Skin of body (tissue), 2 donors: Measurements from ENCODE around the gene CDC42BPB. TPM values are rescaled to one million over a fixed set of nuclear protein-coding genes. Genes with fewer than 3 reads are reported as not detected.

Experiments used
- DNase-seq: peaks from one replicate; lab custom pipeline; 2025; lab: John Stamatoyannopoulos, UW
- total RNA-seq: library from RNA; depleted of rRNA; stranded (reverse); fragments of >200 nt; gene quantifications from one replicate; pipeline ENCODE4 v1.2.3, GENCODE V29; 2014

Gene CDC42BPB
- total RNA-seq, 1 donor from 2014 or later: 61.6 TPM

DNA sequence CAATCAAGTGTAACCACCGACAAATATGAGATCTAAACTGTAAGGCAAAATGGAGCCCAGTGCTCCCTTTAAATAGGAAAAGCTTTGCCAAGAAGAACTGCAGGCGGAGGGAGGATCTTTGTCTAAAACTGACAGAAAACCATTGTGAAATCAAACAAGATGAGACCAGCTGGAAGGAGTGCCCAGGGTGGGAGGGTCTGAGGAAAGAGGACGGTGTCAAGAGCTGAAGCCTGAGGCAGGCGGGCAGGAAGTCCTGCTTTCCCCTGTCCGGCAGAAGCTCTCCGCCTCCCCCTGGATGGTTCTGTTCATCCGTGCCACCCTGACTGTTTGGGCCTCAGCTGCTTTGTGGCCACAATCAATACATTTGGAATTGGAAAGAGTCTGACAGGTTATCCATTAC is 37.5 kb downstream of the CDC42BPB start:
- DNase-seq: peak; percentile 23

GRCh38 chr14:103019236-103019635 is 38.1 kb downstream of the CDC42BPB start:
- DNase-seq: no peak

DNA sequence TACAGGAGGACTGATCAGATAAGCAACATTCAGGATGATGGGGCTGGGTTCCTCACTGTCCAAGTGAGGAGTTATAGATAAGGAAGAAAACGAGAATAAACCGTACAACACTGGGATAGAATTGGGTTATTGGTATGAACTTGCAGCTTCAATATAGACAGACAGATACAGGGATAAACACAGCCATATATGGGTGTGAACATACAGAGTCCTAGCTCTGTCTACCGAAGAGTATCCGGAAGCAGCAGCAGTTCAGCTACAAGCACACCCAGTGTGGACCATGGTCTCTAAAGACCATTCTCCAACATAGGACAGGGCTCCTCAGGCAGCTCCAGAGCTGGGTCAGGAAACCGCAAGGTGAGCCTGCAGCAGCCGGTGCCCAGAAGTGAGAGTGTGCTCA is 40.8 kb downstream of the CDC42BPB start:
- no peak for DNase-seq

DNA sequence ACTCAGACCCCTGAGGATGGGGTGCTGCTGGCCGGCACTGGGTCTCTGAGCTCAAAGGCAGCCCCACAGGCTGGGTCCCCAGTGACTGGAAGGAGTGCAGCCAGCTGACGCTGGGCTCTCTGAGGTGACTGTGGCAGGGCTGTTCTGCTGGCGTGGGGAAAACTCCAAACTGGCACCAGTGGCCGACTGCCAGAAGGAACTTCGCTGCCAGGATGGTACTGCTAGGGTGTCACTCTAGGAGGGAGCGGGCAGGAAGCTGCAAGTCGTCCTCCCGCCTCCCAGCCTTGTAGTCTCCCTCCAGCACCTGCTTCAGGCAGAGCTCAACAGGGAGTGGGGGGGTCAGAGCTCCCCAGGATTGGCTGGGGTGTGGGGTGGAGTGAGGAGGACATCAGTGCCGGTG is 41.3 kb downstream of the CDC42BPB start:
- no peak for DNase-seq

GRCh38 chr14:103015426-103015825 is 41.9 kb downstream of the CDC42BPB start:
- DNase-seq: no peak

- peak; percentile 5 for DNase-seq
These were observed 42.7 kb downstream of the CDC42BPB start for GRCh38 chr14:103014466-103015228.

DNA sequence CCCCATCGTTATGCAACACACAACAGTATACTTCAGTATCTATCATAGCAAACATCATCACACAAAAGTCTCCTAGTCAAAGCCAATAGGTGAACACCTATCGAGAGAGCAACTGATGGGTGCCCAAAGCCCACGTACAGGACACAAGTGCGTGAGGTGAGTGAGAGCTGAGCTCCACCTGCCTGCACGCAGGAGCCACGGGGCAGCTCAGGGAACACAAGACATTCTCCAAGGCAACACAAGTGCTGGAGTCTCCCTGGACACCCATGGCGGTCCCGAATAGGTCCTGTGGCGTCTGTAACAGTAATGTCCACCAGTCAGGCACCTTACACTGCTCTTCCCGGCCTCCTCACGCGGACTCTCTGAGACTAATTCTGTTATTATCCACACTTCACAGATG is 44.3 kb downstream of the CDC42BPB start:
- no peak for DNase-seq

GRCh38 chr14:103009559-103009958 is 47.8 kb downstream of the CDC42BPB start:
- DNase-seq: no peak

- DNase-seq: no peak
These were observed 48.5 kb downstream of the CDC42BPB start for GRCh38 chr14:103008768-103009357.

DNA sequence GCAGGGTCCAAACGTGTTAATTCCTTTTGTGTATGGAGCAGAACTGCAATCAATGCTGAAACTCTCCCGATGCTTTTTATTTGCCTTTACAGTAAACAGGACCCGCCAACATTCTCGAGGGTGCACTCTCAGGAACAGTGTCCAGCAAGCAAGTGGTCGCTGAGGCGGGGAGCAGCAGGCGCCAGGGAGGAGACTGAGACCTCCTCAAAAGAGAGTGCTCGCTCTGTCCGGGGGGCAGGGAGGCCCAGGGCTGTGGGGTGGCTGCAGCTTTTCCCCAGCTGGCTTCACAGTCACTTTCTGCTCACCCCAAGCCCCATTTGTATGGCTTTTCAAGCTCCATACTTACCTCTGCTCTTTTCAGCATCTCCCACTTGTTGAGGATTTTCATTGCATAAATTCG is 49.2 kb downstream of the CDC42BPB start:
- no peak for DNase-seq

DNA sequence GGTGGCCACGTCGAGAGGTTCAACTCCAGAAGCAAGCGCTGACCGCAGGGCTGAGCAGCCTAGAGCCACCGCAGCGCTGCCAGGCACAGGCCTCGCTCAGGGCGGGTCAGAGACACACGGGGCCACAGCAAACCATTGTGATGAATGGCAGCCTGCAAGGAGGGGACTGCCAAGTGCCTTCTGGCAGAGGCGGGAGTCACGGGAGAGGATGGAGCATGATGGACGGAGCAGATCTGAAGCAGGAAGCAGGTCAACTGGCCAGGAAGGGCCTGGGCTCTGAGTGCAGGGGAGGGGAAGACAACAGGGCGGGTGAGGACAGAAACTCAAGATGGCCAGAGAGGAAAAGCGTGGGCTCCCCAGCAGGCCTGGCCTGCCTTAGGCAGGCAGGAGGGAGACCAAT is 49.8 kb downstream of the CDC42BPB start:
- DNase-seq: no peak

GRCh38 chr14:103006991-103007520 is 50.3 kb downstream of the CDC42BPB start:
- DNase-seq: no peak

GRCh38 chr14:103006106-103006505 is 51.2 kb downstream of the CDC42BPB start:
- DNase-seq: no peak

DNA sequence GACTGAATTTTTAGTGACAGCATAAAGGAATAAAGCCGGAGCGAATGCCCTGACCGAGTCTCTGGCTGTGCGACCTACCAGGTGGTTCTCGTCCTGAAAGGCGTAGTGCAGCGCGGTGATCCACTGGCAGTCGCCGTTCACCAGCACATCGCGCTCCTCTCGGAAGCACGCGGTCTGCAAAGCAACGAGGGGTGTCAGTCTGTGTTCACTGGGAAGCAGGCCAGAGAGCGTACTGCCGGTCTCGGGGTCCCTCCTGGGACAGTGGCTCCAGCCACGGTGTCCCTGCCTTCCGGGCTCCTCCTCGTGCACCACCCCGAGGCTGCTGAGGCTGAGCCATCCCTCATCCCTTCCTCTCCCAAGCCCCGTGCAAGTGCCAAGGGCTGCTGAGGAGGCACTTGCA is 53.5 kb downstream of the CDC42BPB start:
- DNase-seq: no peak

DNA sequence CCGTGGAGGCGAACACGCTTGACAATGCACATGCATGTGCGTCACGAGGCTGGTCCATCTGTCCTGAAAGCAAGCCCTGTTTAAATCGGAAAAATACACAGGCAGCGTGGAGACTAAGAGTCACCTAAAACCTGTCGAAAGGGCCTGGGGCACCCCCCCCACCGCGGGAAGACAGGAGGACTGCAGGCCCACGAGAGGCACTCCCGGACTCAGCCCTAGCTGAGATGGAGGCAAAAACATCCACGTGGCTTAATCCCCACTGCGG is 54.1 kb downstream of the CDC42BPB start:
- DNase-seq: no peak

GRCh38 chr14:103002578-103003350 is 54.6 kb downstream of the CDC42BPB start:
- DNase-seq: no peak

- no peak for DNase-seq
These were observed 55.5 kb downstream of the CDC42BPB start for GRCh38 chr14:103001651-103002396.

DNA sequence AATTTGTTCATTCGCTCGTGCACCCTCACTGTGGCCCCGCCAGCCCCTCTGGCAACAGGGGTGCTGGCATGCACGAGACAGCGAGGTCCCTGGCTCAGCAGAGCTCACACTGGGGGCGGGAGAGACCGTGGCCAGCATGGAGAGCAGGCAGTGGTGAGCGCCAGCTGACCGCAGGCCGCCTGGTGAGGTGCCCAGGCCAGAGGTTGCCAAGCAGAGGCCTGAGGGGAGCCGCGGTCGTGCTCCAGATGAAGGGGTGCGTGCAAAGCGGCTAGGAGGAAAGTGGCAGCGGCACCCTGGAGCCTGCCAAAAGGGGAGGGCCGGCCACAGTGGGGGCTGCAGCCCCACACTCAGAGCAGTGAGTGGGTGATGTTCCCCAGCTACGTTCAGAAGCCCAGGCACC is 56.1 kb downstream of the CDC42BPB start:
- no peak for DNase-seq

DNA sequence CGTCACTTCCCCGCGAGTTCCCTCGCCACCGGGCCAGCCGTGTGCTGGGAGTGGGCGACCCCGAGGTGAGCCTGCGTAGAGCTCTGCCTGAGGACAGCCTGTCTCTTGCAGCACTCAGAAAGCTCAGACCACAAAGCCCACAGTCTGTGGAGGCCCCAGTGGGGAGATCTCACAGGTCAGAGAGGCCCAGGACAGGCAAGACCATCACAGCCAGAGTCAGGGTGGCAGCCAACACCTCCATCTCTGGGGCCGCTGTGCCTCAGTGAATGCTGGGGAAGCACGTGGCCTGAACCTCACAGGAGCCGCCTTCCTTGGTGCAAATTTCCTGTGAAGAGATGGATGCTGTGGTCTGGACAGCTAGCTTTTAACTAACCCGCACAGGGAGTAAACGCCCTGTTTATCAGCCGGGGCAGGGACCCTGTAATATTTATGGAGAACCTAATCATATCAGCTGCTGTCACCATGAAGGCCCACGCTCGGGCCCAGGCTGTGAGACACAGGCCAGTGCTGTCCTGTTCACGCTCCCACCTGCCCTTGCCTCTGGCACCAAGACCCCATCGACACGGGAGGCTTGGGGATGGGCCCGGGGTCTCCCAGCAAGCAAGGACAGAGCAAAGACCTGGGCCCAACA is 56.9 kb downstream of the CDC42BPB start:
- no peak for DNase-seq

GRCh38 chr14:102999227-102999895 is 58.0 kb downstream of the CDC42BPB start:
- DNase-seq: no peak

DNA sequence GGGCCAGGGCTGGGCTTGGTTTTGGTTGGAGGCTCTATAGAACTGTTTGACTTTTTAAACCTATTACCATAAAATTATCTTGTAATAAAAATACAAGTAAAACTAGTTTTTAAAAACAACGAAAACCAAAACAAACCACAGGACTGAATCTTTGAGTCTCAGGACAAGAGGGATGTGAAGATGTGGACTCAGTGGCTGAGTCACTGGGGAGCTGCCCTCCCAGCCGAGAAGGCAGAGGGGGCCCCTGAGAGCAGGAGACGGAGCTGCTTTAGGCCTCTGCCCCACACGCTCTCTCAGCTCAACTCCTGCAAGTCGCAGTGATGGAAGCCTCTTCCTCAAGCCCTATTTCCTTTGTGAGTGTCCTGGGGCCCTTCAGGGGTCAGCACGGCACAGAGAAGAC is 59.0 kb downstream of the CDC42BPB start:
- DNase-seq: no peak
